WTC11 (cell line): Measurements from ENCODE around the gene PHC2. TPM values are rescaled to one million over a fixed set of nuclear protein-coding genes. Genes with fewer than 3 reads are reported as not detected.

Experiments
- ATAC-seq: fragments of 200-7000 bp; cut with Tn5 transposase; 2 replicates; pipeline ENCODE4 v1.10.0; 2021; ENCODE audit warnings: mild to moderate bottlenecking, moderate library complexity
- CTCF ChIA-PET: fragments of 300-600 bp; sonication (Branson Sonifier 250); formaldehyde crosslinking; loops from one replicate; lab custom pipeline; 2021; ENCODE audit warnings: antibody characterized with exemption; lab: Charles Lee
- POLR2A ChIA-PET: fragments of 350-600 bp; sonication (Branson Sonifier 250); formaldehyde crosslinking; loops from one replicate; lab custom pipeline; 2021; ENCODE audit warnings: antibody characterized with exemption; lab: Charles Lee
- DNase-seq: peaks from one replicate; pipeline ENCODE4 v3.0.0; 2021; ENCODE audit warnings: low spot score
- H3K27ac Mint-ChIP-seq: 2 replicates; pipeline ENCODE4 v1.8.0; 2021; ENCODE audit warnings: mixed read lengths
- H3K27me3 Mint-ChIP-seq: 2 replicates; pipeline ENCODE4 v1.8.0; 2021; ENCODE audit warnings: low read depth, mild to moderate bottlenecking, moderate library complexity, mixed read lengths
- H3K36me3 Mint-ChIP-seq: 2 replicates; pipeline ENCODE4 v1.8.0; 2021; ENCODE audit warnings: mixed read lengths
- H3K4me1 Mint-ChIP-seq: 2 replicates; pipeline ENCODE4 v1.8.0; 2022; ENCODE audit warnings: mixed read lengths
- H3K4me3 Mint-ChIP-seq: 2 replicates; pipeline ENCODE4 v1.8.0; 2021; ENCODE audit warnings: mild to moderate bottlenecking, moderate library complexity, mixed read lengths
- H3K9me3 Mint-ChIP-seq: 2 replicates; pipeline ENCODE4 v1.8.0; 2021; ENCODE audit warnings: mixed read lengths
- AR ChIP-seq: fragments of 250-450 bp; sonication (Bioruptor Pico); IDR thresholded peaks from 2 replicates; pipeline ENCODE4 v1.9.0; 2021; ENCODE audit warnings: mild to moderate bottlenecking
- ATF1 ChIP-seq: sonication (generic); formaldehyde crosslinking; IDR thresholded peaks from 2 replicates; pipeline ENCODE4 v1.8.1; 2023; ENCODE audit warnings: mild to moderate bottlenecking, moderate library complexity, missing genetic modification reagents
- CREM ChIP-seq: sonication (generic); formaldehyde crosslinking; IDR thresholded peaks from 2 replicates; pipeline ENCODE4 v1.8.1; 2022; ENCODE audit warnings: mild to moderate bottlenecking, missing genetic modification reagents, moderate library complexity
- E2F1 ChIP-seq: sonication (generic); formaldehyde crosslinking; IDR thresholded peaks from 2 replicates; pipeline ENCODE4 v1.8.0; 2022; ENCODE audit warnings: mild to moderate bottlenecking, missing genetic modification reagents
- E2F5 ChIP-seq: sonication (generic); formaldehyde crosslinking; IDR thresholded peaks from 2 replicates; pipeline ENCODE4 v1.8.1; 2022; ENCODE audit warnings: mild to moderate bottlenecking, moderate library complexity, missing genetic modification reagents
- FOXP4 ChIP-seq: sonication (generic); formaldehyde crosslinking; IDR thresholded peaks from 2 replicates; pipeline ENCODE4 v1.8.0; 2022; ENCODE audit warnings: mild to moderate bottlenecking, missing genetic modification reagents
- GTF2I ChIP-seq: fragments of 250-450 bp; sonication (Bioruptor Pico); conservative IDR thresholded peaks from 2 replicates; pipeline ENCODE4 v1.4.0; 2021; ENCODE audit warnings: mild to moderate bottlenecking
- KAT7 ChIP-seq: sonication (generic); formaldehyde crosslinking; IDR thresholded peaks from 2 replicates; pipeline ENCODE4 v1.8.1; 2023; ENCODE audit warnings: missing genetic modification reagents, mild to moderate bottlenecking, borderline replicate concordance
- NFE2L1 ChIP-seq: sonication (generic); formaldehyde crosslinking; IDR thresholded peaks from 2 replicates; pipeline ENCODE4 v1.8.1; 2023; ENCODE audit warnings: missing genetic modification reagents
- NFYB ChIP-seq: sonication (generic); formaldehyde crosslinking; conservative IDR thresholded peaks from 2 replicates; pipeline ENCODE4 v1.8.0; 2022; ENCODE audit warnings: low read depth, missing genetic modification reagents
- NR2C2 ChIP-seq: sonication (generic); formaldehyde crosslinking; IDR thresholded peaks from 2 replicates; pipeline ENCODE4 v1.8.0; 2022; ENCODE audit warnings: mild to moderate bottlenecking, missing genetic modification reagents
- RELA ChIP-seq: sonication (generic); formaldehyde crosslinking; IDR thresholded peaks from 2 replicates; pipeline ENCODE4 v1.8.1; 2022; ENCODE audit warnings: missing genetic modification reagents, mild to moderate bottlenecking, borderline replicate concordance
- RORB ChIP-seq: fragments of 250-450 bp; sonication (Bioruptor Pico); IDR thresholded peaks from 2 replicates; pipeline ENCODE4 v1.9.0; 2021; ENCODE audit warnings: mild to moderate bottlenecking
- SMAD4 ChIP-seq: sonication (generic); formaldehyde crosslinking; IDR thresholded peaks from 2 replicates; pipeline ENCODE4 v1.8.0; 2022; ENCODE audit warnings: mild to moderate bottlenecking, missing genetic modification reagents
- ZBTB43 ChIP-seq: sonication (generic); formaldehyde crosslinking; IDR thresholded peaks from 2 replicates; pipeline ENCODE4 v1.8.1; 2023; ENCODE audit warnings: mild to moderate bottlenecking, missing genetic modification reagents
- ZNF232 ChIP-seq: sonication (generic); formaldehyde crosslinking; IDR thresholded peaks from 2 replicates; pipeline ENCODE4 v1.8.0; 2022; ENCODE audit warnings: mild to moderate bottlenecking, missing genetic modification reagents
- ZNF416 ChIP-seq: fragments of 250-450 bp; sonication (Bioruptor Pico); IDR thresholded peaks from 2 replicates; pipeline ENCODE4 v1.9.0; 2021; ENCODE audit warnings: mild to moderate bottlenecking, inconsistent platforms
- ZNF532 ChIP-seq: fragments of 250-450 bp; sonication (Bioruptor Pico); IDR thresholded peaks from 2 replicates; pipeline ENCODE4 v1.9.0; 2021; ENCODE audit warnings: mild to moderate bottlenecking, borderline replicate concordance
- ZNF671 ChIP-seq: fragments of 250-450 bp; sonication (Bioruptor Pico); IDR thresholded peaks from 2 replicates; pipeline ENCODE4 v1.8.0; 2021; ENCODE audit warnings: mild to moderate bottlenecking
- total RNA-seq: library from RNA; stranded (reverse); gene quantifications from 3 replicates; pipeline ENCODE4 v1.2.3, GENCODE V29; 2021

Gene PHC2
- total RNA-seq, 1 experiment from 2014 or later, result 7.0 TPM

- TF ChIP-seq ZNF416, result no peak
- no peak for TF ChIP-seq AR (CRISPR knock-in tag)
- TF ChIP-seq ZBTB43 (CRISPR knock-in tag), result no peak
- no peak for TF ChIP-seq ZNF671 (CRISPR knock-in tag)
- no peak for TF ChIP-seq ZNF232 (CRISPR knock-in tag)
- no peak for TF ChIP-seq ZNF532 (CRISPR knock-in tag)
- no peak for TF ChIP-seq ATF1 (CRISPR knock-in tag)
- no peak for TF ChIP-seq RELA (CRISPR knock-in tag)
- no peak for TF ChIP-seq E2F1
- no peak for TF ChIP-seq SMAD4 (CRISPR knock-in tag)
- TF ChIP-seq NR2C2 (CRISPR knock-in tag), result no peak
- TF ChIP-seq NFYB (CRISPR knock-in tag), result no peak
- TF ChIP-seq RORB (CRISPR knock-in tag), result no peak
- Mint-ChIP-seq H3K4me1 (peaks cover 30% of the 10 kb centered on the region), H3K27me3 (peaks cover 93% of the 10 kb centered on the region), H3K4me3 (peak overlapping the region; percentile 80), H3K27ac (no peak overlapping the region), H3K9me3 (no peaks in the 10 kb centered on the region), H3K36me3 (no peaks in the 10 kb centered on the region)
- ChIA-PET CTCF (interaction anchor here (3.2 kb wide), 1 partner anchor 53 kb away, joined by 13 read pairs; no protein-coding TSS in a partner anchor), POLR2A (no interaction called here)
- DNase-seq (no peak), ATAC-seq (no peak)
Observed at GRCh38 chr1:33348676-33349080, 82.2 kb downstream of the PHC2 start.

GRCh38 chr1:33348194-33348593 lies 82.7 kb downstream of the PHC2 start:
- H3K4me1 Mint-ChIP-seq, result peaks cover 30% of the 10 kb centered on the region
- H3K27ac Mint-ChIP-seq, result no peak overlapping the region
- H3K9me3 Mint-ChIP-seq, result no peaks in the 10 kb centered on the region
- DNase-seq (no peak), ATAC-seq (no peak)
- H3K27me3 Mint-ChIP-seq, result peaks cover 93% of the 10 kb centered on the region
- H3K36me3 Mint-ChIP-seq, result no peaks in the 10 kb centered on the region
- CTCF ChIA-PET, result no interaction called here
- POLR2A ChIA-PET, result no interaction called here
- peak overlapping the region; percentile 80 for H3K4me3 Mint-ChIP-seq
- no peak for TF ChIP-seq KAT7
- no peak for TF ChIP-seq FOXP4
- no peak for TF ChIP-seq E2F5 (CRISPR knock-in tag)
- TF ChIP-seq NFE2L1, result no peak
- TF ChIP-seq GTF2I (CRISPR knock-in tag), result no peak
- no peak for TF ChIP-seq CREM
- no peak for TF ChIP-seq AR (CRISPR knock-in tag)
